ENCODE results near the gene PPM1E.

GRCh38 chr17:58756246-58757161 is 850 bp downstream of the PPM1E start:
- TF ChIP-seq CTCF (IDR thresholded peaks at IDR 0.05) (no peak), POLR2A (IDR thresholded peaks at IDR 0.05) (no peak)

All from right lobe of liver (tissue), 4 donors.